A673 (cell line): Measurements from ENCODE around the gene MDGA2.

Source experiments
- CTCF ChIP-seq: fragments of 300-800, 200-600 bp; sonication (generic); conservative IDR thresholded peaks from 2 replicates; pipeline ENCODE4 v1.5.1; 2017; ENCODE audit warnings: low read depth, mild to moderate bottlenecking, antibody characterized with exemption, low read length, moderate library complexity, mixed read lengths
- EZH2 ChIP-seq: fragments of 200-600 bp; sonication (generic); IDR thresholded peaks from 2 replicates; pipeline ENCODE4 v1.6.1; 2017; ENCODE audit warnings: borderline replicate concordance, low read depth, mild to moderate bottlenecking, mixed read lengths, antibody characterized with exemption, low read length; ENCODE audit not compliant: poor library complexity, severe bottlenecking

- TF ChIP-seq EZH2 (no peak), CTCF (no peak)
These were observed 689.6 kb downstream of the MDGA2 start for GRCh38 chr14:46985529-46986380.
